ENCODE data around the gene KCNK1. TPM values are rescaled to one million over a fixed set of nuclear protein-coding genes. Genes with fewer than 3 reads are reported as not detected.
"Not testable (repeated sequence)": the region's sequence is repeated elsewhere in the genome, so short reads cannot be mapped to it uniquely, and the experiment has no call there.

Gene KCNK1
- total RNA-seq, 1 donor from 2014 or later, result 13.7 TPM

- peaks cover 34% of the 10 kb centered on the region for H3K4me1 Mint-ChIP-seq (ENCODE audit: unreplicated experiment)
- H3K27me3 Mint-ChIP-seq, result no peaks in the 10 kb centered on the region
- peaks cover 13% of the 10 kb centered on the region for H3K36me3 Mint-ChIP-seq
- peaks cover 13% of the 10 kb centered on the region for H3K9me3 Mint-ChIP-seq
- peak overlapping the region; percentile 50 for H3K4me3 Mint-ChIP-seq
- TF ChIP-seq CTCF (conservative IDR thresholded peaks at IDR 0.05), result no peak
- H3K27ac Mint-ChIP-seq, result peak overlapping the region; percentile 93
- DNase-seq (ENCODE audit: extremely low spot score, unreplicated experiment), result no peak
Observed at GRCh38 chr1:233679591-233680373, 65.9 kb downstream of the KCNK1 start.

DNA sequence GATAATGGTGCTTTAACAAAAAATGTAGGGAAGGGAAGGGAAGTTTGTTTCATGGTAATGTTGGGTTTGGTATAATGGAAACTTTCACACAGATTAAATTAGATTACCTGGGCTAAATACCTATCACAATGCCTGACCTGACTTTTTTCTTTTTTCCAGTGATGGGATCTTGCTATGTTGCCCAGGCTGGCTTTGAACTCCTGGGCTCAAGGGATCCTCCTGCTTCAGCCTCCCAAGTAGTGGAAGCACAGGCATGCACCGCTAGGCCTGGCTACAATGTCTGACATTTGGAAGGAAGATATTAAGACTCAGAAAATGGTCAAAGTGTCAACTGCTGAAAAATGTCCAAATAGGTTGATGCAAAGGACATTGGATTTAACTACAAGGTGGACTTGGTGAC is 67.4 kb downstream of the KCNK1 start:
- H3K4me3 Mint-ChIP-seq, result no peak overlapping the region
- peaks cover 9% of the 10 kb centered on the region for H3K36me3 Mint-ChIP-seq
- H3K27me3 Mint-ChIP-seq, result no peaks in the 10 kb centered on the region
- peaks cover 40% of the 10 kb centered on the region for H3K4me1 Mint-ChIP-seq (ENCODE audit: unreplicated experiment)
- peaks cover 13% of the 10 kb centered on the region for H3K9me3 Mint-ChIP-seq
- TF ChIP-seq CTCF (conservative IDR thresholded peaks at IDR 0.05), result no peak
- no peak for DNase-seq (ENCODE audit: extremely low spot score, unreplicated experiment)
- no peak overlapping the region for H3K27ac Mint-ChIP-seq

GRCh38 chr1:233686653-233687052 is 72.7 kb downstream of the KCNK1 start:
- not testable (repeated sequence) for H3K27me3 Mint-ChIP-seq; H3K9me3 Mint-ChIP-seq; H3K27ac Mint-ChIP-seq; H3K36me3 Mint-ChIP-seq; DNase-seq (ENCODE audit: extremely low spot score, unreplicated experiment); H3K4me3 Mint-ChIP-seq
- peaks cover 19% of the 10 kb centered on the region for H3K4me1 Mint-ChIP-seq (ENCODE audit: unreplicated experiment)

DNA sequence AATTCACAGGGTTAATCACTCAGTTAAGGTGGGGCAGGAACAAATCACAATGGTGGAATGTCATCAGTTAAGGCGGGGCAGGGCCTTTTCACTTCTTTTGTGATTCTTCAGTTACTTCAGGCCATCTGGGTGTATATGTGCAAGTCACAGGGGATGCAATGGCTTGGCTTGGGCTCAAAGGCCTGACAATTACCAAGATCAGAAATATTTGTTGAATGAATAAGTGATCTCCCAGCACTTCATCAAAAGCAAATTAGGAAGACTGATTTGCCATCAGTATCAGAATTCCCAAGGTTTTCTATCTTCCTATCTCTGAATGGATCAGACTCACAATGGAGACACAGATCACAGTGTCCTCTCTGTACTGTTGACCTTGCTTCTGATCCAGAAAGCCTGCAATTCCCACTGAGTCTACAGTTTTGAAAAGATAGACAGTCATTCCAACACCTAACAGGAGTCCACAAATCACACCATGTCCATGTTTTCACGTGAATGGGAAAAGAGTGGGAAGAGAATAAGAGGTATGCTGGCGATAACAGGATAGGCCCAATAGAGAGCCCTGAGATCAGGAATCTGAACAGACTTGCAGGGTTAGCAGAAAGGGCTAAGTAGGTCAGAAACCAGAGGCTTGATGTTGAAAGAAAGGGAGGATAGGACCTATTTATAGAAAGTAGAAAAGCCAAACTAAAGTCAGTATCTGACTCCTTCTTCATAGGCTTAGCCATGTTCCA is 75.3 kb downstream of the KCNK1 start:
- H3K27ac Mint-ChIP-seq, result peak overlapping the region; percentile 70
- no peaks in the 10 kb centered on the region for H3K9me3 Mint-ChIP-seq
- peaks cover 11% of the 10 kb centered on the region for H3K4me1 Mint-ChIP-seq (ENCODE audit: unreplicated experiment)
- H3K4me3 Mint-ChIP-seq, result no peak overlapping the region
- TF ChIP-seq CTCF (conservative IDR thresholded peaks at IDR 0.05), result no peak
- H3K27me3 Mint-ChIP-seq, result peaks cover 6% of the 10 kb centered on the region
- H3K36me3 Mint-ChIP-seq, result no peaks in the 10 kb centered on the region
- DNase-seq (ENCODE audit: extremely low spot score, unreplicated experiment), result no peak

GRCh38 chr1:233689748-233690254 is 75.9 kb downstream of the KCNK1 start:
- no peak for TF ChIP-seq CTCF (conservative IDR thresholded peaks at IDR 0.05)
- Mint-ChIP-seq H3K9me3 (no peaks in the 10 kb centered on the region), H3K4me1 (ENCODE audit: unreplicated experiment) (peaks cover 5% of the 10 kb centered on the region), H3K4me3 (no peak overlapping the region), H3K36me3 (no peaks in the 10 kb centered on the region), H3K27me3 (peaks cover 6% of the 10 kb centered on the region), H3K27ac (peak overlapping the region; percentile 70)
- no peak for DNase-seq (ENCODE audit: extremely low spot score, unreplicated experiment)

- peaks cover 4% of the 10 kb centered on the region for H3K27me3 Mint-ChIP-seq
Observed at GRCh38 chr1:233695901-233696300, 82.0 kb downstream of the KCNK1 start.

More at GRCh38 chr1:233695901-233696300, 82.0 kb downstream of the KCNK1 start:
- Mint-ChIP-seq H3K9me3 (peaks cover 7% of the 10 kb centered on the region), H3K4me3 (no peak overlapping the region), H3K4me1 (ENCODE audit: unreplicated experiment) (no peaks in the 10 kb centered on the region), H3K27ac (no peak overlapping the region), H3K36me3 (no peaks in the 10 kb centered on the region)
- no peak for DNase-seq (ENCODE audit: extremely low spot score, unreplicated experiment)
- no peak for TF ChIP-seq CTCF (conservative IDR thresholded peaks at IDR 0.05)
